ENCODE measurements around the gene PDE3A.

PDE3A gene

DNA sequence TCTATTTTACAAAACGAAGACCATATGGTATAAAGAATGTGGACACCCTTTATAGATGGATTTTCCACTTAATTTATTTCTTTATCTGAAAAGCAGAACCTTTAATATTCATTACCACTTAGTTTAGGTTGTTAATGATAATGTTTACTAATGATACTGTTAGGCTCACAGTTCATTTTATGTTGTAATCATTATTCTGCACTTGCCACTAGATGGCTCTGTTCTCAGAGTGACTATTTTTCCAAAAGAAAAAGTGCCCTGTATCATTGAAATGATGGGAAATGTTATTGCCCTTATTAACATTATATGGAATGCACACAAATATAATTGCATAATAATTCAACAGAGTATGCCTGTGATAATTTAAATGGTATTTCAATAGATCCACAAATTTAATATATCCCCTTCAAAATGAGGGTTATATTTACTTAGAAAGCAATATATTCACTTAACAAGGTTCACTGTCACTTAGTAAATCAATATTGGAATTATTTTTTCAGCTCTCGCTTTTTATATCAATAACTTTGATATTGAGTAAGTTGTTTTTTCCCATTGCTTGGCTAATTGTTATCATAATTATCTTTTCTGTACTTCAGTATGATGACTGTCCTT, 95.7 kb downstream of the PDE3A start:
- no peak for DNase-seq

DNA sequence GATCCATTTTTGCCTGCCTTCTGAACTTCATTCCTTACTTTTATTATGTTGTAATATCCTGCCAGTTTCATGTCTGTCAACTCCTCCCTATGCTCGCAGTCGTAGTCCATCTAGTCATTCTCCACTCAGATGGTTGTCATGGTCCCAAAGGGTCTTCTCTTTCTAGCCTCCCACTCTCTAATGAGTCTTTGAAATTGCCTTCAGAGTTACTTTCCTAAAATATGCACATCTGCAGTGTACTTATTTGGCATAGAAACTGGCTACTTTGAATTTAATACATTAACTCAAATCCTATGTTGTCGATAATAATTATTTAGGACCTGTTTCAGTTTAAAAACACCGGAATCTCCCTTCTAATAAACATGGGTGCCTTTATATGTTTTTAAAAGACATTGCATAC, 101.0 kb downstream of the PDE3A start:
- no peak for DNase-seq

DNA sequence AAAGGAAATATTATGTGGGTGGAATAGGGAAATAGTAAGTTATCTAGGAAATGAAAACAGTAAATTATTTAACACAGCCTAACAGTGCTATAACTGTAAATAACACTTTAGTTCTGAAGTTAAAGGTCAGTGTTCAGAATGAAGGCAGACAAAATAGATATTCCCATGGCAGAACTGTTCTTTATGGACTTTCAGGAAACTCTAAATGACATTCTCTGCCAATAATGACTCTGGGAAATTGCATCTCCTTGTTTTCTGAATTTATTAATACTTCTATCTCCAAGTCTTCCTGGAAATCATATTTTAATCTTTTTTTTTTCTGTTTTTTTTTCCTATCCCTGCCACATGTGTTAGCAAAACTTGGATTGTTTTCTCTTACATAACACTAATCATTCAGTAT, 101.4 kb downstream of the PDE3A start:
- no peak for DNase-seq

DNA sequence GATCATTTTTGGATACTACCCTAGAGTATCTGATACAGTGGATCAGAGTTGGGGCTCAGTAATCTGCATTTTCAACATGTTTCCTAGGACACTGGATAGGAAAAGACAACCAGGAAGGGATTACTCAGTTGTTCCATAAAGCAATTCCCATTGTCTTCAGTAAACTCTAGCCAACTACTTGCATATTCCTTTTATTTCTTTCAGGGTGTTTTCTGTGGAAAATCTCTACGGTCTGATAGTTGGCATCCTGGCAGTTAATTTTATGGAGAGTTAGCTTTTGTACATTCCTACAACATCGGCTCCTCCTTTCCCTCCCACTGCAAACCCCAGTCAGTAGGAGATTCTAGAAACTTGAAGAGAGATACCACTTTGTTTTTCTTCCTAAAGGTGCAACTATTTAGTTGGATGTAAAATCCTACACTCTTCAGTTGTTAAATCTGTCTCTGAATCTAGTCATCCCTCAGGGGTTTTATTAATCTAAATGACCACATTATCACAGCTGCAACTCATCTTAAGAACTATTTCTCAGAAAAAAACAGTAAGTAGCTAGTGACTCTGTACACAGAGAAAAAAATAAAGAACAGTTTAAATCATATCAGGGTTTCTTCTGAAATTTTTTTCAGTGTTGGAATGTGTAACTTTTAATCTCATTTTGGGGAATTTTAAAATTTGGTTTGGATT, 103.9 kb downstream of the PDE3A start:
- no peak for DNase-seq

DNA sequence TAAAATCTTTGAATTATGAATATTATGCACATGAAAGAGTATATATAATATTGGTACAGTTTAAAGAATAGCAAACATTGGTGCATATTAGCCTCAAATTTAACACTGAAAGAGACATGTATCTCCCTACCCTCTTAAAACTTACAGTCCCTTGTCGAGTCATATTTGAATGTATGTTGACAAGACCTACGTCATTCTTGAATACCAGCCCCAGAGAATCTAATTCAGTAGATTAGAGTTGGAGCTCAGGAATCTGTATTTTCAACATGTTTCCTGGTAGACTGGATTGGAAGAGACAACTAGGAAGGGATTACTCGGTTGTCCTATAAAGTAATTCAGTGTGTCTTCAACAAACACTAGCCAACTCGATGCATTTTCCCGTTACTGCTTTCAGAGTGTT, 104.8 kb downstream of the PDE3A start:
- no peak for DNase-seq

DNA sequence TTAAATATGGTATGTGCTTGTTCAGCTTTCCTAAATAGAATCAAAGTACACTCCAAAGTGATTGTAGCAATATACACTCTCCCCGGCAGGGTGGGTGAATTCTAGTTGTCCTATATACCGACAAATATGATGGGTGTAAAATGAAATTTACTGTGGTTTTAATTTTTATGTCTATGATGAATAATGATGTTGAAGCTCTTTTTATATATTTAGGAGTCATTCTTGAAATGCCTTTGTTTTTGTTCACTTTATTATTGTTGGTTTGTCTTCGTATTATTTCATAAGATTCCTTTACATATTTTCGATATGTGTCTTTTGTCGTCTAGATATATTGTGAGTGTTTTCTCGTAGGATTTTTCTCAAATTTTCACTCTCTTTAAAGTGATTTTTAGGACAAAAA, 105.7 kb downstream of the PDE3A start:
- no peak for DNase-seq

DNA sequence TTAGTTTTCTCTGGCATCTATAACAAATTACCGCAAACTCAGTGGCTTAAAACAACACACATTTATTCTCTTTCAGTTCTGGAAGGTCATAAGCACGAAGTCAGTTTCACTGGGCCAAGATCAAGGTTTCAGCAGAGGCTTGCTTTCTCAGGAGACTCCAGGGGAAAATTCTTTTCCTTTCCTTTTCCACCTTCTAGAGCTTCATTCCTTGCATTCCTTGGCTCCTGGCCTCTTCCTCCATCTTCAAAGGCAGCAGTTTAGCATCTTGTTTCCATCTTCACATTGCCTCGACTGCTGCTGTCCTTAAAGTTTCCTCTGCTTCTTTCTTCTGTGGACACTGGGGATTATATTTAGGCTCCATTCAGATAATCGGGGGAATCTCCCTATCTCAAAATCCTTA, 106.1 kb downstream of the PDE3A start:
- no peak for DNase-seq

DNA sequence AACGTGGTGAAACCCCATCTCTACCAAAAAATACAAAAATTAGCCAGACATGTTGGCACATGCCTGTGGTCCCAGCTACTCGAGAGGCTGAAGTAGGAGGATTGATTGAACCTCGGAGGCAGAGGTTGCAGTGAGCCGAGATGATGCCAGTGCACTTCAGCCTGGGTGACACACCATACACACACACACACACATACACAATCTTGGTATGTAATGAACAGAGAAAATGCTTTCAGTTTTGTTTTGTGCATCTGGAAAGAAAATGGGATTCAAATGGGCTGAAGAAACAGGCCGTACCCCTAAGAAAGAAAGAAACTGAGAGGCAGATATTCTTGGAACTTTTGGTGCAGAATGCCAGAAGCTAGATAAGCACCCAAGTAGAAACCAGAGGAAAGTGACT, 107.2 kb downstream of the PDE3A start:
- no peak for DNase-seq

DNA sequence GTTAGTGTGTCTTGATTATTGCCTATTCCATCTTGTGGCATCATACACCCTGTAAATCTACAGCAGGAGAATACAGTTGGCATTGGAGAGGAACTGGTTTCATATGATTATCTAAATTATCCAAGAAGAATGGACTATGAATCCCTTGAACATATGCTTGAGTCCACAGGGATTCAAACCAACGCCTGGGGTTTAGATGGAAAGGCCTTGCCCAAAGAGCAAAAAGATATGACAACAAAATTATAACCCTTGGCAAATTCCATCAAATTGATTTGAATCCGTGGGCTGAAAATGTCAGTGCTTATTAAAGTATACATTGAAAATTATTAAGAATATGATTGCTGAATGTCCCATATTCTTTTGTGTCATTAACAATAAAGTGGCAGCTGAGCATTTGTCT, 108.2 kb downstream of the PDE3A start:
- DNase-seq: no peak

DNA sequence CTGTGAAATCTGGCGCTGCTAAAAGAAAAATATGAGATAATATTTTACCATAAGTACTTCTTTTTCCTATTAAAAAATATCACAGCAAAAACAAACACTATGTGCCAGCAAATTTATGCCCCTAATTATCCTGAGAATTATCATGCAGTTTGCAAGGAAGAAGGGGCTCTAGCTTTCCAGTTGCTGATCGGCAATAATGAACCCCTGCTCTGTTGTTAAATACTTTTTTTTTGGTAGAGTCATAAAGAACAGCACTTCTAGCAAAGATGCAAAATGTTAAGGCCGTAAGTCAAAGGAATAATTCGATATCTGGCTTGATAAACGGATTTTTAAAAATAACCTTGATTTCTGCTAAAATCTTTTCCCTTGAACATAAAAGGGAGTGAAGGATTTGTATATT, 108.9 kb downstream of the PDE3A start:
- DNase-seq: no peak

DNA sequence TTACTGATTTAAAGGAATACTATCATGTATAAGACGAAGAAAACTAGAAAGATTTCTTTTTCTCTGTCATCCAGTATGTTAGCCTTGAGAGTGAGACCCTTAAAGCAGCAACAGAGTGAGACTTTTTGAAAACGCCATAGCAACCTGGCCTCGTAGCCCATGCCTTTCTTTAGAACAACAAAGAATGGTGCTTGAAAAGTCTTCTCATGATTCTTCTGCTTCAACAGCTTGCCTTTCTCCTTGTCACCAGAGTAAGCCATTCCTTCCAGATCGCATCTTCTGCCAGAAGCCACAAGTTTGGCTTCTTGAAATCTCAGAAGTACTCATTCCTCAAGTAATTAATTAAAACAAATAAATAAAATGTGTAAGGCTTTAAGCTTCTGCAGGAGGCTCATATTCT, 109.3 kb downstream of the PDE3A start:
- no peak for DNase-seq

DNA sequence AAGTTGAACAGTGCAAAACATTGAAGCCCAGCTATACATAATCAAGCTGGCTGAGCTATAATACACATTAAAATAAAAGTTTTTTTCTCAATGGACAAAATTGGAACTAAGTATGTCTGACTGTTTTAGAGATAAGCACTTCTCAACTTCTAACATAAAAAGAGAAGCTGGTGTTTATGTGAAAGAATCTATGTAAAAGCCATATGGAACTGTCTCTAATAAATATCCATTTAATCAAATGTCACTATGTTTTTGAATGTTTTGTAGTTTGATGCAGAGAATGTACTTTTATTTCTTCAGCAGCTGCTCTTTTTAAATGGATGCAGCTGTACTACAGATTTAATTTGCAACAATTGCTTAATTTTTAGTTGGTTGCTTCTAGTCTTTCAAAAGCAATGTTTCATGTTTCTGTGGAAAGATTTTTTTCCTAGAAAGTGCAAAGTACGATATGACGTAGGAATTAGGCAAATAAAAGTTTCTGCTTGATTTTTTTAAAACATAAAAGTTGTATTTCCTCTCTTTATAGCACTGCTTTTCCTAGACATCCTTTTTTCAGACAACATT, 114.2 kb downstream of the PDE3A start:
- no peak for DNase-seq

DNA sequence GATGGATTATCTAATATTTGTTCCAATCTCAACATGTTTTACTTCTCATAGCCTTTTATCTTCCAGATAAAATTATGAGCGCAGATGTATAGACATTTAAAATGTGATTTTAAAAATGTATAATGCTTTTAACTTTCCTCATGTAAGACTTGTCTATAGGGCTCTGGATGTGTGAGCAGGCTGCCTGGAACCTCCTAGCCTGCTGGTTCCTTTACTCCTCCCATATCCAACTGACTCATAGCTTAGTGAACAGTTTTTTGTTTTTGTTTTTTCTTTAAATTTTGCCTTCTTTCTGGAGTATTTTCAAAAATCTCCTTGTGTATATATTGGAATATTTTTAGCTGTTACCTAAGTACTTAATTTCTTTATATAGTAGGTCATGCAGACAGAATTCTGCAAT, 115.4 kb downstream of the PDE3A start:
- no peak for DNase-seq

DNA sequence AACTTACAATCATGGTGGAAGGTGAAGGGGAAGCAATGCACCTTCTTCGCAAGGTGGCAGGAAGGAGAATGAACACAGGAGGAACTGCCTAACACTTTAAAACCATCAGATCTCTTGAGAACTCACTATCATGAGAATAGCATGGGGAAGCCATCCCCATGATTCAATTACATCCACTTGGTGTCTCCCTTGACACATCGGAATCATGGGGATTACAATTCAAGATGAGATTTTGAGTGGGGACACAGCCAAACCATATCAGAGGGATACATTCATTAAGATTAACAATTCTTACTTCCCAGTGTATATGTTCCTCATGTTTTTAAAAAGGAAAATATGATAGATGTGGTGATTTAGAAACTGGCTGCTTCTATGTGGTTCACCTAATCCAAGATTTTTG, 117.9 kb downstream of the PDE3A start:
- no peak for DNase-seq

DNA sequence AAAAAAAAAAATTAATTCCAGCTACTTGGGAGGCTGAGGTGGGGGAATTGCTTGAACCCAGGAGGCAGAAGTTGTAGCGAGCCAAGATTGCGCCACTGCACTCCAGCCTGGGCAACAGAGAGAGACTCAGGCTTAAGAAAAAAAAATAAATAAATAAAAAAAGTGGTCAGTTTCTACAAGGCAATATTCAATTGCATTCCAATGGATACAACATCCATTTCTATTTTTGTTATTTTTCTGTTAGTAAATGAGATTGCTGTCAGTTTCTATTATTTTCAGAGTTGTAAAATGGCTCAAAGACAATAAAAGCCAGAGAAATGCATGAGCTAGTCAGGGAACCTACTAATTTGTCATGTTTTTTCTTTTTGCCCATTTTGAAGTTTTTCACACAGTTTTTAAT, 119.2 kb downstream of the PDE3A start:
- no peak for DNase-seq

DNA sequence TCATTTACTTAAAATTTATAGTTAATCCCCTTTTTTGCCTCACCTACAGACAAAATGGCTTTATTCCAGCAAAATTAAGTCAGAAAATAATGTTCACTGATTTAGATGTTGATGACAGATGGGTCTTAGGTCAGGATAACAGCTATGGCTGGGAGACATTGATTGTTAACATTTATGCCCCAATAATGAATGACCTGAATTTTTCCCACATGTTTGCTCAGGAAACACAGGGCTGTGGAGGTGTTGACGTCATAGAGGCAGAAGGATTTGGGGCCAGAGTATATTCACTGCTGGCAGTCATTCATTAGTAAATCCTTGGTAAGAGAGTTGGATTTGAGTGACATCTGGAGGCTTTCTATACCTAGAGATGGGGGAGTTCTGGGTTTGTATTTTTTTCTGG, 121.3 kb downstream of the PDE3A start:
- DNase-seq: no peak

DNA sequence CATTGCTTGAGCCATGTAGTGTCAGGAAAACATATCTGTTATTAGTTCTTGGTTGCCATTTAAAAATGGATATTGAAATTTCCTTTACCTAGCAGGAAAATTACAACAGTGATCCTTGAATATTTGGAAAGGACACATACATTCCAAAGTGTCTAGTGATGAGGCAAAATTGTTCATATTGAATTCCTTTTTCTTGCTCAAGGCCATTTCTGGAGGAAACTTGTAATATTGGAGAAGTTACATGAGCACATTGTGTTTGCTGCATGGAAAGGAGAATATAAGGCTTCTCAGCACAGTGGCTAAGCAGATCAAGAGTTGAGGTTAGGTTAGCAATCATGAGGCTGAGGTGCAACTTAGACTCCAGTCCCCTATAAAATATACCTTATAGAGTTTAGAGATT, 121.9 kb downstream of the PDE3A start:
- DNase-seq: no peak

DNA sequence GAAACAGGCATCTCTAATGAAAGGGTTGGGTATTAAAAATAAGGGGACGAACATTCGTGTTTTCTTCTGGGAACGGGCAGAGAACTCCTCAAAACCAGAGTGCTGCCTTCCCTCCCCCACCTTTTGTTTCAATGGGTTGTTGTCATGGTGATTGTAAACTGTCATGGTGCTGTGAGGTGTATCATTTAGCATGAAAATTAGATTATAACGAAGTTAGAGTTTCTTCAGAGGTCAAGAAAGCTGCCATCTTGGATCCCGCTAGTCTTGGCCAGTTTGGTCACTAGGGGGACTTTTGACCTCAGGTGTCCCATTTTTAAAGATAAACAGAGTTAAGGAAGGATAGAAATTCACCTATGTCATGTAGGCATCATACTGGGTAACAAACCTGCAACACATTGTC, 123.0 kb downstream of the PDE3A start:
- no peak for DNase-seq

DNA sequence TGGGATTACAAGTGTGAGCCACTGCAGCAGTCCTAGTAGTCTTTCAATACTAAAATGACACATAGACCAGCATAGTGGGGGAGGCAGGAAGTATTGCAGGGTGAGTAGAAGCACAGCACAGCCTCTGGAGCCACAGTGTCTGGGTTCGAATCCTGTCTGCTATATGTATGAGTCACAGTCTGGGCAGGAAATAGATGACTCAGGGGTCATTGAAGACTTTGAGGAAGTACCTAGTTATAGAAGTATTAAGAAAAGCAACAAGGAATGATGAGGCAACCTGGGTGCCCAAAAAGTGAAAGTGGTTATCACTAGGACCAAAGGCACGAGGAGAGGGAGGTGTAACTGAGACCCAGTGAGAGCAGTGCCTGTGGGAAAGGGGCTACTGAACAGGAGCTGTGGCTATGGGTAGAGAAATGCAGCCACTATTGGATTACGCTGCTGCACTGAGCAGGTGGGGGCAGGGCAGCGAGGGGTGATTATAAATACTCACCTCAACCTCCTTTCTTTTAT, 124.0 kb downstream of the PDE3A start:
- no peak for DNase-seq

DNA sequence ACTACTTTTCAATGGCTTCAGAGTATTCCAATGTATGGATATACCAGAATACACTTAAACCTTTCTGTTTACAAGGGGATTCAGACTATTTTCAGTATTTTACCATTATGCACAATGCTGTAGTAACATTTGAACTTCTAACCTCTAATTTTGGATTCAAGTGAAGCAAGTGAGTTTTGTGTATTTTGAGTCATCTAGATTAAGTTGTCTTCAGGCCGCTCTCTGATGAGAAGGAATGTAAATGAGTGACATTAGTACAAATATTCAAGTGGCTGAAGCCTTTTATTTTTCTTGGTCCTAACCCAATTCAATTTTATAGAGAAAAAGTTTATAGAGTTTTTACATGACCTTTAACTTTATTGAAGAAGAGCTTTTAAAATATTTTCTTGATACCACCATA, 125.6 kb downstream of the PDE3A start:
- DNase-seq: no peak

DNA sequence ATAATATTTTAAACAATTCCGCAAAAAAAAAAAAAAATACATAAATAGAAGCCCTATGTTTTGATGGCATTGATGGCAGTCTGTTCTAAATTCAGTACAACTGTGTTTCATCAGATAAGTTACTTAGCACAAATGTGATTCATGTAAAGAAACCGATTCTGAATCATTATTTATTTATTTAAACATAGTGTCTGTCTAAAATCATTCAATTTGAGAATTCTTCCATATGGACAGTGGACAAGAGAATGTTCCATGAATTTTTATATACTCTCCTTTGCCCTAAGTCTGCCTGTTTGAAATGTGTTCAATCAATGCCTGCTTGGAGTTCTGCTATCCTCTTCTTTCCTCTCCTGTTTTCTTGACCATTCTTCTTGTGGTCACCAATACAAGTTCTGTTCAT, 126.5 kb downstream of the PDE3A start:
- DNase-seq: no peak

DNA sequence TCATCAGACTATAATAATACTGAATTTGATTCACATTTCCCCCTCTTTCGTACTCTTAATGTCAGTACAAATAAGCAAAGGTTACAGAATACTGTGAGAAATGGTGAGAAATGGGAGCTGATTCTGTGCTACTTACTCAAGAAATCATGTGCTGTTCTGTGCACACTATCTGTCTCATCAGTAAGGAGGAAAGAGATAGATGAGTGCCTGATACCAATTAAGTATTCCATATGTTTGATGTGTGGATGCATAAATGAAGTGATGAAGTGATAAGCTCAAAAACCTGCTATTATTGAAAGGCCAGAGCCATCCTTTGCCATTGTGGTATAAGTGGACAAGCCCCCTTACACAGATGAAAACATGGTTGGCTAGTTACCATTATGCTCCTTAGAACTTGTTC, 127.7 kb downstream of the PDE3A start:
- no peak for DNase-seq

DNA sequence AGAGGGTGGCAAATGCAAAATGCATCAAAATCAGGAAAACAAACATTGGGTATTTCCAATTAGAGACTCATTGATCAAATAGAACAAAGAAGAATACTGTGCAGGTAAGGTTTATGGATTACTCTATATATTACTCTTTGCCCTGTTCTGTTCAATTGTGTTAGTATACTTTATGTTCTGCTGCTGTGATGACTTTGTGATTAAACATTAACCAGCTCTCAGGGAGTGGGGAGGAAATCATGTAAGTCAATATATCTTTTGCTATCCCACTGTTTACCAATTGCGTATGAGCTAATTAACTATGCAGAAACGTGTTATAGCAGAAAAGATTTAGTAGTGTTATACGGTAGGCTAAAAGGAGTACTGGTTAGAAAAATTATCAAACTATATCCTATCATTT, 129.4 kb downstream of the PDE3A start:
- DNase-seq: no peak

DNA sequence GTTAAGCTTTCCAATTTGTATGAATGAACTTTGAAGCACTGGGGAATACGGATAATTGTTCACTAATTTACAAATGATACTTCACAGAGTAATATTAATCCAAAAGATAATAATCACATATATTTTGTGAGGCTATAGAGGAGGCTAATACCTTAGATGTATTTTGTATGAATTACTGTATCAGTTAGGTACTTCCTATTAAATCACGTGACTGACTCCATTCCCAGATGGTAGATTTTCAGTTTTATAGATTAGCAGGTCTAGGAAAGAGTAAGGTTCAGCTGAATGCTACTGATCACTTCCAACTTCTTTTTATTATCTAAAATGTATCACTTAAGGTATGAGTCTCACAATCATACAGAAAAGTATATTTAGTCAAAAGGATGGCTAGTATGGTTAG, 133.6 kb downstream of the PDE3A start:
- DNase-seq: no peak

DNA sequence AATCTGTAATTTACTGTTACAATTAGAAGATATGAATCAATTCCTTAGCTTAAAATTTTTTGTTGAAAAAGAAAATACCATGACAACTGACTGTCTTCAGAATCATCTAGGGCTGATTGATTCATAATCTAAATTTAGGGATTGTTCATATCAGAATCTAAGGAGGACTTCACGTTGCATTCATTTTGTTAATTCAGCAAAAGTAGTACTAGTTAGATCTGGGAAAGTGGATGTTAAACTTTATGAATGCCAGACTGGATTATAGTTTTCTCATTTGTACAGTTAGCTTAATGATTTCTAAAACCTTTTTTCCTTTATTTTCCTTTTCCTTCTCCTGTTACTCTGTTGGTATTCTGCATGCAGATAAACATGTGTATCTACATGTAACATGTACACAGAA, 135.5 kb downstream of the PDE3A start:
- DNase-seq: no peak
